ENCODE results near the gene GK. TPM values are rescaled to one million over a fixed set of nuclear protein-coding genes. Genes with fewer than 3 reads are reported as not detected.

GK gene
- total and polyA plus RNA-seq, 9 of the 15 experiments (the other 6 are each of a cell fraction or from before 2014, with no cell fraction given) = 8.0 to 15.7 (median 12.4) TPM

- no peak for TF ChIP-seq SNAPC5 (CRISPR knock-in tag; IDR thresholded peaks at IDR 0.05)
- TF ChIP-seq MEIS2 (IDR thresholded peaks at IDR 0.05; ENCODE audit: partially characterized antibody) = no peak
- TF ChIP-seq NR3C1 (CRISPR knock-in tag; IDR thresholded peaks at IDR 0.05) = no peak
- no peak for TF ChIP-seq TSHZ1 (CRISPR knock-in tag; IDR thresholded peaks at IDR 0.05)
- no peak for TF ChIP-seq NCOA2 (IDR thresholded peaks at IDR 0.05; ENCODE audit: partially characterized antibody in 2 of 2)
- peak; percentile 89 for TF ChIP-seq VEZF1 (CRISPR knock-in tag; IDR thresholded peaks at IDR 0.05)
- TF ChIP-seq ZNF41 (CRISPR knock-in tag; conservative IDR thresholded peaks at IDR 0.05) = no peak
- TF ChIP-seq TRIM25 (IDR thresholded peaks at IDR 0.05; ENCODE audit: borderline replicate concordance) = no peak
- no peak for TF ChIP-seq ZBTB34 (CRISPR knock-in tag; IDR thresholded peaks at IDR 0.05)
- no peak for TF ChIP-seq ZNF282 (CRISPR knock-in tag; IDR thresholded peaks at IDR 0.05)
- no peak for TF ChIP-seq SP2 (IDR thresholded peaks at IDR 0.05; ENCODE audit: extremely low read depth, low read depth, low read length, poor library complexity, severe bottlenecking)
- TF ChIP-seq XRCC4 (IDR thresholded peaks at IDR 0.05; ENCODE audit: extremely low read depth, insufficient read depth, insufficient read length) = no peak
- TF ChIP-seq FOXK2 (conservative IDR thresholded peaks at IDR 0.05 in 1 of 2, IDR thresholded peaks at IDR 0.05 in 1 of 2; ENCODE audit: low read depth in 2 of 2) = no peak
- no peak for TF ChIP-seq ZBTB49 (CRISPR knock-in tag; IDR thresholded peaks at IDR 0.05; ENCODE audit: borderline replicate concordance)
- no peak for TF ChIP-seq ETV5 (CRISPR knock-in tag; IDR thresholded peaks at IDR 0.05; ENCODE audit: low read depth)
These were observed 452 bp upstream of the GK start (continued) for GRCh38 chrX:30652527-30653414.

Data from K562 (cell line).